22Rv1 (cell line): Measurements from ENCODE around the gene KLHL8.

ENCODE experiments used
- H3K27ac ChIP-seq: fragments of 450-650 bp; 2 replicates; pipeline ENCODE4 v1.5.1; 2017
- ZFX ChIP-seq: fragments of 450-650 bp; IDR thresholded peaks from 2 replicates; pipeline ENCODE4 v1.6.1; 2017; ENCODE audit warnings: antibody characterized with exemption, borderline replicate concordance
- TF ChIP-seq, protein P1 (sequence below): fragments of 450-650 bp; IDR thresholded peaks from 2 replicates; pipeline ENCODE4 v1.5.1; 2017; ENCODE audit warnings: mild to moderate bottlenecking

The KLHL8 gene

DNA sequence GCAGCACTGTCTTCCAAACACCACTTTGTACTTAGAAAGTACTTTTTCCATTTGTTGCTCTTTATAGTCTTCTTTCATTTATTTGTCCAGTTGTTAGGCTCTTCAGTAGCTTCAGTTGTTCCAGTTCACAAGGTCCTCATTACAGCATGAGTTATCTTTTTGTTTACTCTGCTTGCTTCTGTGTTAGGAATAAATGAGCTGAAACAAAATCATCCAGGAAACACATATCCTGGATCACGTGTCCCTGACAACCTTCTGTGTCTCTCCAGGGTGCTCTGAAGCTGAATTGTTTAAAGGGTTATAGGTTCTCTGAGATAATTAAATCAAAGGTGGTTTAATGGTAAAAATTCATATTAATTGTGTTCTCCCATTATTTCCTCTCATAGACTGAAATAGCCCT is 19.9 kb upstream of the KLHL8 start:
- H3K27ac ChIP-seq = peak overlapping the region; percentile 83
- no peak for TF ChIP-seq ZFX
- TF ChIP-seq, protein P1, sequence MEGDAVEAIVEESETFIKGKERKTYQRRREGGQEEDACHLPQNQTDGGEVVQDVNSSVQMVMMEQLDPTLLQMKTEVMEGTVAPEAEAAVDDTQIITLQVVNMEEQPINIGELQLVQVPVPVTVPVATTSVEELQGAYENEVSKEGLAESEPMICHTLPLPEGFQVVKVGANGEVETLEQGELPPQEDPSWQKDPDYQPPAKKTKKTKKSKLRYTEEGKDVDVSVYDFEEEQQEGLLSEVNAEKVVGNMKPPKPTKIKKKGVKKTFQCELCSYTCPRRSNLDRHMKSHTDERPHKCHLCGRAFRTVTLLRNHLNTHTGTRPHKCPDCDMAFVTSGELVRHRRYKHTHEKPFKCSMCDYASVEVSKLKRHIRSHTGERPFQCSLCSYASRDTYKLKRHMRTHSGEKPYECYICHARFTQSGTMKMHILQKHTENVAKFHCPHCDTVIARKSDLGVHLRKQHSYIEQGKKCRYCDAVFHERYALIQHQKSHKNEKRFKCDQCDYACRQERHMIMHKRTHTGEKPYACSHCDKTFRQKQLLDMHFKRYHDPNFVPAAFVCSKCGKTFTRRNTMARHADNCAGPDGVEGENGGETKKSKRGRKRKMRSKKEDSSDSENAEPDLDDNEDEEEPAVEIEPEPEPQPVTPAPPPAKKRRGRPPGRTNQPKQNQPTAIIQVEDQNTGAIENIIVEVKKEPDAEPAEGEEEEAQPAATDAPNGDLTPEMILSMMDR = no peak

DNA sequence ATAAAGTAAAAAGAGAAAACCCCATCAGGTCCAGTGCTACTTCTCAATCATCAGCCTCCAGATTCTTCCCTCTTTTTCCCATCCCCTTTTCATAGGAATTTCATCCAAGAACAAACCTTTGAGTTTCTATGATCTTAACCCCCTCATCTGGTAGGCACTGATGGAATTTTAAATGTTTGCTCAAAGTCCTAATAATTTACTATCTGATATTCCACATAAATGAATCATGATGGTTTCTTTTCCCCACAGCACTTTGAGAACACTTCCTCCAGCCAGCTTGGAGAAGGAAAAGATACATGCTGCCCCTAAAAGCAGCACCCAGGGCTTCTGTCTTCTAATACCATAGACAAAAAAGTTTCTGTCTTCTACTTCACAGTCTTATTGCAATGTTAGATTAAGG is 19.4 kb upstream of the KLHL8 start:
- TF ChIP-seq, protein P1 = no peak
- no peak for TF ChIP-seq ZFX
- H3K27ac ChIP-seq = peak overlapping the region; percentile 83

DNA sequence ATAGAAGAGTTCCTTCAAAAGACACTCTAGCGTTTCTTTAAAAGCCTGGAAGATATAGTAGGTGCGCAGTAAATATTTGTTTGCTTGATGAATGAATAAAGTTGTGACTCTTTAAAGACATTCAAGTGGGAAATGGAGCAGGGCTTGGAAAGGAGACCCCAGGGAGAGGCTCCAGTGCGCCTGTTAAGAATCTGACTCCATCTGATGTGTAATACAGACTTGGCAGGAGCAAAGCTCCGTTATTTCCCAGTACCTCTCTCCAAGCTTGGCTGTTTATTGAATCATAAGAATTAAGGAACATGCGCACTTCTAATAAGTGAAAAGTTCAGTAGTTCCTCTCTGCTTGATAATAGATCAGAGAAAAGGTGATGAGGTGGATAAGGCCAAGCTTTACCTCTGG is 18.8 kb upstream of the KLHL8 start:
- TF ChIP-seq, protein P1 = no peak
- TF ChIP-seq ZFX = no peak

DNA sequence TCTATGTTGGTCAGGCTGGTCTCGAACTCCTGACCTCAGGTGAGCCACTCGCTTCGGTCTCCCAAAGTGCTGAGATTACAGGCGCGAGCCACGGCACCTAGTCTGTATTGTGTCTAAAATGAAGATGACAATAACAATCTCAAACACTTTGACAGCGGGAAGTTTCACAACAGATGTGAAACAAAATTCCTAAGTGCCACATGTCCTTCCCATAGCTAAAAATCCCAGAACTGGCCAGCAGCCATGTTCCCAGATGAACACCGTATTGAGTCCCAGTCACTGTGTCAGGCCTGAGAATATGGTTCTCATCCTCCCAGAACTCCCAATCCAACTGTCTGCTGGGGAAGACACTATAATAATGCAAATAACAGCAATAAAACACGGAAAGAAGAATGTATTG is 16.4 kb upstream of the KLHL8 start:
- no peak for TF ChIP-seq ZFX
- TF ChIP-seq, protein P1 = no peak
- no peak overlapping the region for H3K27ac ChIP-seq

More for the DNA sequence above, 18.8 kb upstream of the KLHL8 start:
- peak overlapping the region; percentile 83 for H3K27ac ChIP-seq

DNA sequence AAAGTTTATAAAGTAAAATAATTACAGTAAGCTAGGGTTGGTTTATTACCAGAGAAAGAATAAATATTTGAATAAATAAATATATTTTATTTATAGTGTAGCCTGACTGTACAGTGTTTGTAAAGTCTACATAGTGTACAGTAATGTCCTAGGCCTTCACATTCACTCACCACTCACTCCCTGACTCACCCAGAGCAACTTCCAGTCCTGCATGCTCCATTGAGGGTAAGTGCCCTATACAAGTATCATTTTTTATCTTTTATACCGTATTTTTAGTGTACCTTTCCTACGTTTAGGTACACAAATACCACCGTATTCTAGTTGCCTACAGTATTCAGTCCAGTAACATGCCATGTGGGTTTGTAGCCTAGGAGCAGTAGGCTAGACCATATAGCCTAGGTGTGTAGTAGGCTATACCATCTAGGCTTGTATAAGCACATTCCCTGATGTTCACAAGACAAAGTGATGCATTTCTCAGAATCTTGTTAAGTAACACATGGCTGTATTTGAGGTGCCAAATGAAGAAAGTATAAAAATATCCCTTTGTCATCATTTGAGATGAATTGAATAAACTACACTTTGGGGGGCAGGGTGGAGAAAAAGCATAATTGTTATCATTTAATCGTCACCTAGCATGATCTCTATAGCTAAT is 14.7 kb upstream of the KLHL8 start:
- TF ChIP-seq, protein P1 = no peak
- no peak for TF ChIP-seq ZFX

DNA sequence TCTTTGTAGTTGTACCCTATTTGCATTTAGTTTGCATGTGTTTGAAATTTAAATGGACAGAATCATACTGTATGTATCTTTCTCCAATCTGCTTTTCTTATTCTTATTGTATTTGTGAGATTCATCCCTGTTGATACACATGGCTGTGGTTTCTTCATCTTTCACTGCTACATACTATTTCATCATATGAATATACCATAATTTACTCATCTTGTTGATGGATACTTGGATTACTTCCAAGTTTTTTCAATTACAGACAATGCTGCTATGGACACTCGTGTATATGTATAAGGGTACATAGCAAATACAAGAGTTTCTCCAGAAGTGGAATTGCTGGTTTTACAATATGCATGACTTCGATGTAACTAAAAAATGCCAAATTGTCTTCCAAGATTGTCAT is 11.8 kb upstream of the KLHL8 start:
- no peak overlapping the region for H3K27ac ChIP-seq
- TF ChIP-seq, protein P1 = no peak
- no peak for TF ChIP-seq ZFX

More for the DNA sequence above, 14.7 kb upstream of the KLHL8 start:
- no peak overlapping the region for H3K27ac ChIP-seq

DNA sequence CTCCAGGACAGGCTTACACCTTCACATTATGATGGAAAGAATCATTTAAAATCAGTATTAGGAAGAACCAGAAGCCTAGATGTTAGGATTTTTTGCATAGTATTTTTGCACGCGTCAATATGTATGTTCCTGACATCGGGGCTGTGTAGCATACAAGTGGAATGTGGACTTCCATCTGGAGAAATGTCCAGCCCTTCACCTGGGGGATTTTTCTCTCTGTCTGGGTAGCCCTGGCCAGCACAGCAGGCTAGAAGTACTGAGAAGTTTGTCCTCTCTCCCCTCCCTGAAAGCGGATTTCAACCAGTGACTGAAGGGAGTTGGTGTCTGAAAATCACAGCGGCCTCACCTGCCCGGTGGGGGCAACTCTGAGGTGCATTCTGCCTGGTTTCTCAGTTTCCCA is 10.4 kb upstream of the KLHL8 start:
- no peak overlapping the region for H3K27ac ChIP-seq
- TF ChIP-seq, protein P1 = no peak
- TF ChIP-seq ZFX = no peak
